NCI-H510A treated with DMSO at 0.1 percent for 48 hours (cell line): ENCODE data around the gene HBA2.
"Not testable (repeated sequence)": the region's sequence is repeated elsewhere in the genome, so short reads cannot be mapped to it uniquely, and the experiment has no call there.

Source experiments
- DNase-seq: peaks from one replicate; lab custom pipeline; 2025; lab: John Stamatoyannopoulos, UW

The HBA2 gene

DNA sequence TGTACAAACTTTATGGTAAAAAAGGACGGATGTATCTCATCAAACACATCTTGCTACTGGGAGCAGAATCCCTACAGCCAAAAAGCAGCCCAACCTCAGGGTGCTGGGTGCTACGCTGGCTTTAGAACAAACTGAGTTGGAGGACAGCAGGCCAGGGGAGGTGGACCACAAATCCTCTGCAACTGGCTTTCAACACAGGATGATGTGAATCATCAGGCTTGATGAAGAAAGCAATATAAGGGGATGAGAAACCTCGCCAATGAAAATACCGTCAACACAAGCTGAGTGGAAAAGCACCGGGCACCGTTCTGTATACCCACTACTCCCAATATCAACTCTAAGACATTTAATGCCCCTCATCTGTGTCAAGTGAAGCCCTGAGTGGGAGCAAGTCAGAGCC lies 21.8 kb downstream of the HBA2 start:
- DNase-seq: no peak

DNA sequence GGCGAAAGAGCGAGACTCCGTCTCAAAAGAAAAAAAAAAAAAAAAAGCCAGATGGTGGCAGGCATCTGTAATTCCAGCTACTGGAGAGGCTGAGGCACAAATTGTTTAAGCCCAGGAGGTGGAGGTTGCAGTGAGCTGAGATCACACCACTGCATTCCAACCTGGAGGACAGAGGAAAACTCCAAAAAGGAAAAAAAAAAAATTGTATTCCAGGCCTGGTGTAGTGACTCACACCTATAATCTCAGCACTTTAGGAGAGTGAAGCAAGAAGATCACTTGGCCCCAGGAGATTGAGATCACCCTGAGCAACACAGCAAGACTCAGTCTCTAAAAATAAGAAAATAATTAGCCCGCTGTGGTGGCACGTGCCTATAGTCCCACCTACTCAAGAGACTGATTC lies 27.7 kb downstream of the HBA2 start:
- no peak for DNase-seq

DNA sequence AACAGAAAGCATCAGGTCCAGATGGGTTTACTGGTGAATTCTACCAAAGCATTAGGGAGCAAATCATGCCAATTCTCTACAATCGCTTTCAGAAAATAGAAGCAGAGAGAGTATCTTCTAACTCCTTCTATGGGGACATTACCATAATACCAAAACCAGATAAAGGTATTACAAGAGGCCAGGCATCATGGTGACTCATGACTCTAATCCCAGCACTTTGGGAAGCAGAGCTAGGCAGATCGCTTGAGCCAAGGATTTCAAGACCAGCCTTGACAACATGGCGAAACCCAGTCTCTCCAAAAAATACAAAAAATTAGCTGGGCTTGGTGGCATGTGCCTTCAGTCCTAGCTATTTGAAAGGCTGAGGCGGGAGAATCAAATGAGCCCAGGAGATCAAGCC lies 30.6 kb downstream of the HBA2 start:
- DNase-seq: no peak

GRCh38 chr16:204046-204445 lies 31.4 kb downstream of the HBA2 start:
- not testable (repeated sequence) for DNase-seq

- not testable (repeated sequence) for DNase-seq
Measured at GRCh38 chr16:209359-209758, 36.7 kb downstream of the HBA2 start.

DNA sequence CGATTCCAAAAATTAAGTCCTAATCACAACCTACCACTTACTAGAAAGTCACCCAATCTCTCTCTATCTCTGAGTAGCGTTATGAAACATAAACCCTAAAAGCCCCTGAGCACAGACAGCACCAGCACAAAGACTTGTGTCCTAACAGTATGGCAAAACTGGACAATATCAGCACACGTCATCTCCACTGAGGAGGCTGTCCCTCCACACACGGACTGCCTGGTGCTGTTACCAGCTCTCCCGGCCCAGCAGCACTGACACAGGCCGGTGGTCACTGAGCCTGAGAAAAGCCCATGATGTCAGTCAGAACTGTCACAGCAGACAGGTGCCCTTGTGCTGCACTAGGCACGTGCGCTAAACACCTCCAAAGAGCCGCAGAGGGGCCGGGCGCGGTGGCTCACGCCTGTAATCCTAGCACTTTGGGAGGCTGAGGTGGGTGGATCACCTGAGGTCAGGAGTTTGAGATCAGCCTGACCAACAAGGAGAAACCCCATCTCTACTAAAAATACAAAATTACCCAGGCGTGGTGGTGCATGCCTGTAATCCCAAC lies 39.0 kb downstream of the HBA2 start:
- not testable (repeated sequence) for DNase-seq

GRCh38 chr16:212999-213398 lies 40.3 kb downstream of the HBA2 start:
- no peak for DNase-seq

GRCh38 chr16:220021-220420 lies 47.3 kb downstream of the HBA2 start:
- no peak for DNase-seq
